Stimulated activated CD8-positive, alpha-beta memory T cell treated with anti-CD3 and anti-CD28 coated beads, Interleukin-4, amount 100 ng/mL, for 24 hours (primary cell): ENCODE measurements around the gene SLC25A26.

Source experiments
- DNase-seq: peaks from one replicate; pipeline ENCODE4 v3.0.0-alpha.2; 2020; ENCODE audit warnings: low read depth

The SLC25A26 gene

DNA sequence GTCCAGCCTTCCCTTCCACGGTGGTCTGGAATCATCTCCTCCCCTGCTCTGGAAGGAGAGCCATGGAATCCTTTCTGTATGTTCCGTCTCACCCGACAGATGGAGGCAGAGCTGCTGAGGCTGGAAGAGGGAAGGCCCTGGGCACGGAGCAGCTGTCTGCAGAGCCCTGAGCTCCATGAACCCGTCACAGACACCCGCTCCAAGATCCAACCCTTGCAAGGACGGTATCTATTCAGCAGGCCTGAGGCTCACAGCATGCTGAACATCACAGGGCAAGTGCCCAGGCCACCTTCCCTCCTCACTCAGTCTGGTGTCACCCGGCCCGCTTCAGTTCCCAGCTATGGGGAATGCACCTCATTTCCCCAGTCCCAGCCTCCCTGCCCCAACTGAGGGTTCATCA, 176.1 kb downstream of the SLC25A26 start:
- no peak for DNase-seq

- DNase-seq = no peak
Observed at GRCh38 chr3:66397745-66398144, 176.9 kb downstream of the SLC25A26 start.

DNA sequence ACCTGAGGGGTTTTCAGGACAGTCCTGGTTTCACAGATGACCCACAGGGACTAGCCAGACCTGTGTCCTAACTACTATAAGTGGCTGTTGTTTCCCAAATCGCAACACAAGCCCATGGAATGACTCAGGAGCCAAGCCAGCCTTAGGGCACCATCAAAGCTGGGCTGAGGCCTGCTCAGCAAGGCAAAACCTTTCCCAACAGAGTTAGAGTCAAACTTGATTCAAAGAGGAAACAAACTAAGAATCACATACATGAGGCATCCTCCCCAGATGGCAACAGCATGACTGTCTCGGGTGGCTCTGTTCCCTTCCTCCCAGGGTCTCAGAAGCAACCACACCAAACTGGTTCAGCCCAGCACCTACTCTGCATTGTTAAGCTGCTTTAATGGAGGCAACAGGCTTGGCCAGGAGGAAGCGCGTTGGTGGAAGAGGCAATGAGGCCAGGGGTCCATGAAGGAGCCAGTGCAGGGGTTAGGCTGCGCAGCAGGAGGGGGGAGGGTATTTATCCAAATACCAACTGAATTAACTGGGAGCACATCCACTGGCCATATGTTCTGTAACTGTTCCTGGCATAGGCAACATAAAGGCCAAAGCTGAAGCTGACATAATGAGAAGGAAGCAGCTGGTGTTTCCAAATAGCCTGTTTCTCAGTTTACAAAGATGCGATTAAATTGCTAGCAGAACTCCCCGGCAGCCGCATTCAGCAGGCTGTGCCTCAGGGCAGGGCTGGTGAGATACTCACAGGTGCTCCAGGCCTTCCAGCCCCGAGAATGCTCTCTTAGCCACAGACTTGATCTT, 177.6 kb downstream of the SLC25A26 start:
- DNase-seq = no peak

- no peak for DNase-seq
Observed at GRCh38 chr3:66399529-66400232, 178.9 kb downstream of the SLC25A26 start.

DNA sequence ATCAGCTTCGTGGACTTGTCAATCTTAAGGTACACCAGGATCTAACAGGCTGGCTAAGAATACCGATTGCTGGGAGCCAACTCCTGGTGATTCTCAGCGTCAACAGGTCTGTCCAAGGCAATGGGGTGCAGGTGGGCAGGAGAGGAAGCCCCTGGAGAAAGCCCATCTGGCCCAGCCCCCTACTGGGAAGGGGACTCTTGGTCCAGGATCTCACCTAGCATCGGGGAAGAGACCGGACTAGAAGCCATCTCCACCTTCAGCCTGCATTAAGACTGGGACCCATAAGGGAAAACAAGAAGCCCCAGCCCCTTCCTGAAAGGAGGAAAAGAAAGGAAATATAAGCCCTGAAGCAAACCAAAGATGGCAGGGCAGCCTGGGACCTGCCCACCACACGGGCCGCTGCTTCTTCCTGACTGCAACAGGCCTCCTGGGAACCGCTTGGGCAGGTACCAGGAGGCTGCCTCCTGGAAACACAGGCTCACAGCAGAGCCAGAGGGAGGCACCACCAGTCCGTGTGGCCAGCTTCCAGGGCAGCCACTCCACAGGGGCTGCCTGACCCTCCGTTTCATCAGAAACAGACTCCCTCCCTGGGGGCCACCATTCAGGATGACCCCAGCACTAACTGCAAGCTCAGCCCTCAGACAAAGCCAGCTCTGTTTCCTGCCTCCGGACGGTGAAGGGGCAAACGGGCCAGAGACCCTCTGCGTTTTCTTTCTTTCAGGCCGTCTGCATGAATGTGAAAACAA, 179.8 kb downstream of the SLC25A26 start:
- DNase-seq = no peak

DNA sequence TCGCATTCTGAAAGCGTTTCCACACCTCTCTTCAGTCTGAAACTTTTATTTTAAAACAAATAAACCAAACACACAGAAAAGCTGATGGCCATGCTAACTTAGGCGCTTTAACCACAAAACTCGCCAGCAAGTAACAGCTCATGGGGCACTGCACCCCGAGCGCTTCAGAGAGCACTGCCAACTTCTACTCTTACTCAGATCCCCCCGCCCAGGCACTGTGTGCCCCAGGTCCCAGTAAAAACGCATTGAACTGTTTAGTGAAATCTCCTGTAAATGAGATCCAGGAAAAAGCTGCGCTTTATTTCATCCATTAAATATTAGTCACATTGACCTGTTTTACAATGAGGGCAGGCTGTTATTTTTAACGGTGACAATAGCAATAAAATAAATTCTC, 180.4 kb downstream of the SLC25A26 start:
- DNase-seq = no peak

GRCh38 chr3:66401675-66402491, 181.1 kb downstream of the SLC25A26 start:
- DNase-seq = no peak

DNA sequence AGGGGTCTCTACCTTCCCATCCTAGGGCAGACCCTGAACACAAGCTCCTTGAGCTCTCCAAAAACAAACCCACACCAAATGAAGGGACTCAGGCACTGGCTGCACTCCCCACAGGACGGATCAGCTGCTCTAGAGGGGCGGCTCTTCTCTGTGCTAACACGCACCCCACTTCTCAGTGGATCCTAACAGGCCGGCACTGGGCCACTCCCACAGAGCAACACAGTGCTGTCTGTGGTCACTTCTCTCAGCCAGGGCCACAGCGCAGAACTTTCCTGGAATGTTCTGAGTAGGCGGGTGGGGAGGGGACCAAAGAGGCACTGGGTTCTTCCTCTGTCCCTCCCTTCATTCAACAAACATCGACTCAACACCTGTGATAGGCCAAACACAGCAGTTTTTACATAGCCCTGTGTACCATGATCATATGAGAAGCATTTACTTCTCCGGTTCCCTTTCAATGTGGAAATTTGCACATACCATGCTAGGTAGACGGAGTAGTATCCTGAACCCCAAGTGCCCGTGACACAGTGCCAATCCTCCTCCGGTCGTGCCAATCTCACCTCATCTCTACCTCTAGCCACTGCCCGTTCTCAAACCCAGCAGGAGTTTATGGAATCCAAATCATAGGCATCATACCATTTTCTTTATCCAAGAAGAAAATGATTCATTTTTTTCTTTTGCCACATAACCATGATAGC, 181.9 kb downstream of the SLC25A26 start:
- DNase-seq = no peak

- DNase-seq = no peak
Observed at GRCh38 chr3:66403323-66403990, 182.7 kb downstream of the SLC25A26 start.

GRCh38 chr3:66404197-66404596, 183.4 kb downstream of the SLC25A26 start:
- no peak for DNase-seq

DNA sequence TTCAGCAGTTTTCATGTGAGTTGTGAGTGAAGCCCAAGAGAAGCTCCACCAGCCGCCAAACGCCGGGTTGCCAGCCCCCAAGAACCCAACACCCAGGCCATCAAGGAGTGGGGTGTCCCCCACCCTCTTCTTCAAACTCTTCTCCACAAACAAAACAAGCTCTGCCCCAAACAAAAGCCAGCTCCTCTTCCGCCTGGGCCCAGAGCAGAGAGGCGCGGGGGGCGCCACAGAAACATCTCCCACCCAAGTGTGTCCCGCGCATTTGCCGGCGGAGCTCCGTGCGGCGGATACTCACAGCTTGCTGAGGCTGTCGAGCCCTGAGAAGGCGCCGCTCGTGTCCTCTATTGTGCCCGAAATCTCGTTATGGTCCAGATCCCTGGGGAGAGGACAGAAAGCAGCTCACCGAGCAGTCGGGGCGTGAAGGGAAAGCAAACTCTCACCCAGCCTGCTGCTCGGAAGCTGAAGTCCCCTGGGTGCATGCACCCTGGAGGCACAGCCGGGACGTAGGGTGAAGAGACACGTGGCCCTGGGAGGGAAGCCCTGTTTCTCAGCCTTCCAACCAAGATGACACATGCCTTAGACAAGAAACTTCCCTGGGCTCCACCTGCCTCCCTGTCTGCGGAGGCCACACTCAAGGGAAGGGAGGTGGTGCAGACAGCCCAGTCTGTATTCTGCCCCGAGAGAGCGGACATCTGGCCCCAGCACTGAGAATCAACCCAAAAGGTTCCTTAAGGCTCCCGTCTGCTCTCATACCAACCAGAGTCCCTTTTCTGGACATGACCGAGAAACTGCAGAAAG, 184.3 kb downstream of the SLC25A26 start:
- DNase-seq = no peak

DNA sequence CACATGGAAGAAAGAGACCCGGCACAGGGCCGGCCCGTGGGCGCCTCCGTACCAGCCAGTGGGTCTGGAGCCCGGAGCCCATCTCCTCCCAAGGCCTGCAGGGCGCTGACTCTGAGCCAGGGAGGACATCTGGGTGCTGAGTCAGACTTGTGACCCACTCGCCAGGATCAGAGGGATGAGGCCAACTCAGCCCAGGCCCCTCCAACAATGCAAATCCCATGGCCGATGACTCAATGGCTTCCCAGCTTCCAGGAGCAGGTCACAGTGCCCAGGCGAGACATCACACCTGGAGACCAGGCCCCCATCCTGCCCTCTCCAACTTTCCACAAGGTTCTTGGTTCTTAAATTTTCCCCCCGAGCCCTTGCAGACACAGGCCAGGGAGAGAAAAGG, 184.9 kb downstream of the SLC25A26 start:
- no peak for DNase-seq

DNA sequence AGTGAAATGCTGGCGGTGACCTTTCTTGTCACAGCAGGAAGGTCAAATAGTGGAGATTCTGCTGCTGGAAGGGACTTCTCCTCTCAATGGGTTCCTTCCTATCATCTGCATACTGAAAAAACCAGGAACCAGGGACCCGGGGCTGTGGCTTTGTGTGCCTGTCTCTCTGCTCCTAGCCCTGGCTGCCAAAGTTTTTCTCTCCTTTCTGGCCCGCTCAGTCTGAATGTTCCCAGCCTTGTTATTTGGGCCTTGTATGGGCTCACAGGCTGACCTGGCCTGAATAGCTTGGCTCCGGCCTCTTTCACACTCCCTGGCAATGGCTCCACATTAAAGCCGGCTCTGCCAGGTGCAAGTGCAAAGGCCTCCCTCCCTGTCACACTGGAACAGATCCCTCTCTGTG, 185.4 kb downstream of the SLC25A26 start:
- DNase-seq = no peak

GRCh38 chr3:66406831-66407610, 186.2 kb downstream of the SLC25A26 start:
- no peak for DNase-seq

- peak; percentile 63 for DNase-seq
Observed at GRCh38 chr3:66407611-66408218, 186.9 kb downstream of the SLC25A26 start.

DNA sequence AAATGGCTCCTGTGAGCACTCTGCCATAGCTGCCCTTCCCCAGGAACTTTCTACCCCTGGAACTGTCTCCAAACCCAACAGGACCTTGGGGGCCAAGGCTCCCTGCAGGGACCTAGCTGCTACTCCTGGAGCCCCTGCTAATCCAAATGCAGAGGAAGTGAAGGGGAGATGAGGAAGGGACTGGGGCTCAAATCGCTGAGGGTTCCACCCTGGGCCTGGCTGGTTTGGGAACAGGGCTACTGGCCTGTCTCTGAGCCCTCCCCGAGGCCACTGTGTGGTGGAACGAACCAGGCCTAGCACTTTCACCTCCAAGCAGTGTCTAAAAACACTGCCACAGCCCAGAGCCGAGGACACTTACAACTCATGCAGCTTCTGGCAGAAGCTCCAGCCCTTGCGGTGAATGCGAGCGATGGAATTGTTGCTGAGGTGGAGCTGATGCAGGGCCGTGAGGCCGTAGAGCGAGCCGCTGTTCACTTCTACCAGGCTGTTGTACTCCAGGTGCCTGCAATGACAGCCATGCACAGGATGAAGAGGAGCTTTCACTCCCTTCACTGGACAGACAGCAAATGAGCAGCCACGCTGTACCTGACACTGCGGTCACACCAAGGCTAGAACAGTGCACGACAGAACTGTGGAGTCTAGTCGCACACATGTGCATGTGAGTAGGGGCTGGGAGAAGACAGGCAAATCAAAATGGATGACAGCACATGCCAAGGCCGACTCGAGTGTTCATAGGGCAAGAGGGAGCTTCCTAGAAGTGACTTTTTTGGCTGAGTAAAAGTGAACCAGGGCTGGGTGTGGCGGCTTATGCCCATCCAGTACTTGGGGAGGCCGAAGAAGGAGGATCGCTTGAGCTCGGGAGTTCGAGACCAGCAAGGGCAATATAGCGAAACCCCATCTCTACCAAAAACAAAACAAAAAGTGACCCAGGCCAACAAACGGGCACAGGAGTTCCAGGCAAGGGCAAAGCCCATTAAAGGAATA, 189.3 kb downstream of the SLC25A26 start:
- no peak for DNase-seq

- no peak for DNase-seq
Observed at GRCh38 chr3:66410976-66411375, 190.2 kb downstream of the SLC25A26 start.

- no peak for DNase-seq
Observed at GRCh38 chr3:66411474-66411873, 190.7 kb downstream of the SLC25A26 start.
